Left ventricle myocardium inferior (tissue), 1 donor: ENCODE data around the gene ARL4A. TPM values are rescaled to one million over a fixed set of nuclear protein-coding genes. Genes with fewer than 3 reads are reported as not detected.
"Not testable (repeated sequence)": the region's sequence is repeated elsewhere in the genome, so short reads cannot be mapped to it uniquely, and the experiment has no call there.

ENCODE experiments used
- DNase-seq: peaks from one replicate; pipeline ENCODE4 v3.0.0-alpha.2; 2020
- H3K27ac ChIP-seq: fragments of 200-600 bp; replicated peaks from 2 replicates; pipeline ENCODE4 v1.8.0; 2021
- H3K27me3 ChIP-seq: fragments of 200-600 bp; 2 replicates; pipeline ENCODE4 v1.8.0; 2021; ENCODE audit warnings: low read depth
- H3K36me3 ChIP-seq: fragments of 200-600 bp; 2 replicates; pipeline ENCODE4 v1.8.0; 2021
- H3K4me1 ChIP-seq: fragments of 200-600 bp; 2 replicates; pipeline ENCODE4 v1.8.0; 2021
- H3K4me3 ChIP-seq: fragments of 200-600 bp; 2 replicates; pipeline ENCODE4 v1.8.0; 2021; ENCODE audit warnings: mild to moderate bottlenecking, moderate library complexity
- H3K9me3 ChIP-seq: fragments of 200-600 bp; replicated peaks from 2 replicates; pipeline ENCODE4 v1.8.0; 2021
- intact Hi-C: fragments of 100-400 bp; cut with micrococcal nuclease; formaldehyde crosslinking; loops from one replicate; pipeline ENCODE4 v1.11.0; 2022
- total RNA-seq: library from RNA; stranded (reverse); fragmentation: NEBNext Ultra II Directional; extraction: Animal tissue kit (Norgen Biotek cat#: 25700); gene quantifications from one replicate; pipeline ENCODE4 v1.2.1, GENCODE V29; 2021
- TF ChIP-seq, protein P1 (sequence below): fragments of 200-600 bp; IDR thresholded peaks from 2 replicates; pipeline ENCODE4 v1.8.0; 2021; ENCODE audit warnings: antibody characterized with exemption, mild to moderate bottlenecking, borderline replicate concordance
- donor health status: DM: no; HTN: yes; CAD: no; lungs with severe emphysema.

ARL4A gene
- total RNA-seq, 1 donor from 2014 or later, result 11.5 TPM

DNA sequence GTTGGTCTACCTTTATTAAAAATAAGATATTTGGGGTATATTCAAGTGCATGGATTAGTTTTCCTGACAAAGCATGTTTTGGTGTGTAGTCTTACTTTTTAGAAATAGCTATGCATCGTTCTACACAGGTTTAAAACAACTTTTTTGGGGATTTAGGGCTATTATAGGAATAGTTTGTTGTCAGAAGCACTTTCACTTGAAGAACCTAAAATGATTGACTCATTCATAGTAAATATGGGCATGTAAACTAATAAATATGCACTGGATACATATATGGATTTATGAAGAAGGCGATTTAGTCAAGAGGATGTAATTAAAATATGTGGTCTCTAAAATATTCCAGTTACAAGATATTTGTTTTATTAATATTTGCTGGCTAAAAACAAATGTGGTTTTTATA is 2.0 kb downstream of the ARL4A start:
- no peak for DNase-seq
- no peaks in the 10 kb centered on the region for H3K9me3 ChIP-seq
- H3K27ac ChIP-seq, result no peak overlapping the region
- peak overlapping the region; percentile 89 for H3K4me3 ChIP-seq
- no peaks in the 10 kb centered on the region for H3K36me3 ChIP-seq
- peaks cover 42% of the 10 kb centered on the region for H3K4me1 ChIP-seq
- H3K27me3 ChIP-seq, result no peaks in the 10 kb centered on the region
- TF ChIP-seq, protein P1, sequence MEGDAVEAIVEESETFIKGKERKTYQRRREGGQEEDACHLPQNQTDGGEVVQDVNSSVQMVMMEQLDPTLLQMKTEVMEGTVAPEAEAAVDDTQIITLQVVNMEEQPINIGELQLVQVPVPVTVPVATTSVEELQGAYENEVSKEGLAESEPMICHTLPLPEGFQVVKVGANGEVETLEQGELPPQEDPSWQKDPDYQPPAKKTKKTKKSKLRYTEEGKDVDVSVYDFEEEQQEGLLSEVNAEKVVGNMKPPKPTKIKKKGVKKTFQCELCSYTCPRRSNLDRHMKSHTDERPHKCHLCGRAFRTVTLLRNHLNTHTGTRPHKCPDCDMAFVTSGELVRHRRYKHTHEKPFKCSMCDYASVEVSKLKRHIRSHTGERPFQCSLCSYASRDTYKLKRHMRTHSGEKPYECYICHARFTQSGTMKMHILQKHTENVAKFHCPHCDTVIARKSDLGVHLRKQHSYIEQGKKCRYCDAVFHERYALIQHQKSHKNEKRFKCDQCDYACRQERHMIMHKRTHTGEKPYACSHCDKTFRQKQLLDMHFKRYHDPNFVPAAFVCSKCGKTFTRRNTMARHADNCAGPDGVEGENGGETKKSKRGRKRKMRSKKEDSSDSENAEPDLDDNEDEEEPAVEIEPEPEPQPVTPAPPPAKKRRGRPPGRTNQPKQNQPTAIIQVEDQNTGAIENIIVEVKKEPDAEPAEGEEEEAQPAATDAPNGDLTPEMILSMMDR, result no peak
- intact Hi-C loops, result loop anchor here (5.0 kb wide), 1 partner anchor 488 kb away; no protein-coding TSS in a partner anchor

DNA sequence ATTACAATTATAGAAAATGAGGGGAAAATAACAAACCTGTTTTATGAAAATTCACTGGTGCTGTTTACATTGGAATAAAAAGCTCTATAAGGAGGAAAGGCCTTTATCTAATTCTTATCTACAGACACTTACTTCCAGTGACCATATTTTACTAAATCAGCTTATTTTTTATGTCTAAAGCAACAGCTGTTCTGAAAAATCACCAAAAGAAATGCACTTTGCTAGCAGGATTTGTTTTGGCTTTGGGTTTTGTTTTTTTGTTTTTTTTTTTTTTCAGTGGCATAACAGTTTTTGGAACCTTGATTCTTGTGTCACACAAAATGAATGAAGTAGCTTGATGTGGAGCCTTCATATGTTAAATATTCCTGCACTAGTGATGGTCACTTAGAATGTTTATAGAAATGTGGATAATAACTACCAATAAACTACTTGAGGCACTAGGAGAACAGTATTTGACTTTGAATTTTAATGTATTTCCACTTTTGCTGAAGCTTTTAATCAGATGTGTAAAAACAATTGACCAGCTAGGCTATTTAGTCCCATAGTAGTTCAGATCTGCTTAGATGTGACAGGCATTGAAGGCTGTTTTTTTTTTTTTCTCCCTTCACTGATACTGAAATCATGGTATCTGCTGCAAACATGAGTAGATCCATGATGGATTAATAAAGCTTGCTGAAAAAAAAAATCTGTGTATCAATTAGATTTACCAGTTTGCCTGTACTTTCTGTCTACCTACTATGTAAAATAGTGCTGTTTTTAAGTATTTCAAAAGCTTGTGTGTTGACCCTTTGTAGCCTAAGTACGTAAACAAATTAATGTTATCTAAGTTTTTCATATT is 2.8 kb downstream of the ARL4A start:
- no peaks in the 10 kb centered on the region for H3K27me3 ChIP-seq
- no peaks in the 10 kb centered on the region for H3K9me3 ChIP-seq
- intact Hi-C loops, result loop anchor here (5.0 kb wide), 1 partner anchor 82 kb away; no protein-coding TSS in a partner anchor
- H3K36me3 ChIP-seq, result no peaks in the 10 kb centered on the region
- no peak for DNase-seq
- H3K4me1 ChIP-seq, result peaks cover 44% of the 10 kb centered on the region
- TF ChIP-seq, protein P1, result no peak
- peak overlapping the region; percentile 89 for H3K4me3 ChIP-seq
- H3K27ac ChIP-seq, result no peak overlapping the region

DNA sequence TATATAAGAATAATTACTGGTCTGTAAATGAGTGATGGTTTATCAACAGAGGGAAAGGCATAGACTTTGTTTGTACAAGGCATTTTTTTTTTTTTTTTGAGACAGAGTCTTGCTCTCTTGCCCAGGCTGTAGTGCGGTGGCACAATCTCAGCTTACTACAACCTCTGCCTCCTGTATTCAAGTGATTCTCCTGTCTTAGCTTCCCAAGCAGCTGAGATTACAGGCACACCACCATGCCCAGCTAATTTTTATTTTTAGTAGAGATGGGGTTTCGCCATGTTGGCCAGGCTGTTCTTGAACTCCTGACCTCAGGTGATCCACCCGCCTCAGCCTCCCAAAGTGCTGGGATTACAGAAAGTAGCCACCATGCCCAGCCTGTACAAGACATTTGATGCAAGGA is 4.0 kb downstream of the ARL4A start:
- not testable (repeated sequence) for H3K4me3 ChIP-seq, H3K36me3 ChIP-seq, DNase-seq, H3K27ac ChIP-seq, H3K27me3 ChIP-seq, H3K9me3 ChIP-seq
- intact Hi-C loops, result loop anchor here (5.0 kb wide), 1 partner anchor 81 kb away; no protein-coding TSS in a partner anchor
- peaks cover 48% of the 10 kb centered on the region for H3K4me1 ChIP-seq

DNA sequence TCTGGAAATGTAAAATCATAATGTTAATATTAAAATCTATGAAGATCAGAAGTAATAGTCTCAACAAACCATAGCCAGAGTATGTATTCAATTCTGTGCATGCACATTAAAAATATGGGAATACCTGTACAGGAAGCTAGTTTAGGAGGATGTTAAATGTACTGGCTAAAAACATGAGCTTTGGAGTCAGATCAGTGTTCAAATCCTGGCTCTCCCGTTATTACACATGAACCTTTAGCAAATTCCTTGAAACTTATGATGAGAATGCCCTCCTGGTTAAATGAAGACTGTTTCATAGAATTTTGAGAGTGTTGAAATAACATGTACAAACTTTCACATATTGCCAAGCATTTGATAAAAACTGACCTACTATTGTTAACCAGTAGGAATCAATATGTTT is 4.6 kb downstream of the ARL4A start:
- Histone ChIP-seq H3K27me3 (no peaks in the 10 kb centered on the region), H3K36me3 (no peaks in the 10 kb centered on the region), H3K9me3 (no peaks in the 10 kb centered on the region), H3K4me1 (peaks cover 44% of the 10 kb centered on the region), H3K27ac (no peak overlapping the region), H3K4me3 (no peak overlapping the region)
- intact Hi-C loops, result loop anchor here (5.0 kb wide), 1 partner anchor 80 kb away; no protein-coding TSS in a partner anchor
- no peak for DNase-seq
- TF ChIP-seq, protein P1, result no peak

DNA sequence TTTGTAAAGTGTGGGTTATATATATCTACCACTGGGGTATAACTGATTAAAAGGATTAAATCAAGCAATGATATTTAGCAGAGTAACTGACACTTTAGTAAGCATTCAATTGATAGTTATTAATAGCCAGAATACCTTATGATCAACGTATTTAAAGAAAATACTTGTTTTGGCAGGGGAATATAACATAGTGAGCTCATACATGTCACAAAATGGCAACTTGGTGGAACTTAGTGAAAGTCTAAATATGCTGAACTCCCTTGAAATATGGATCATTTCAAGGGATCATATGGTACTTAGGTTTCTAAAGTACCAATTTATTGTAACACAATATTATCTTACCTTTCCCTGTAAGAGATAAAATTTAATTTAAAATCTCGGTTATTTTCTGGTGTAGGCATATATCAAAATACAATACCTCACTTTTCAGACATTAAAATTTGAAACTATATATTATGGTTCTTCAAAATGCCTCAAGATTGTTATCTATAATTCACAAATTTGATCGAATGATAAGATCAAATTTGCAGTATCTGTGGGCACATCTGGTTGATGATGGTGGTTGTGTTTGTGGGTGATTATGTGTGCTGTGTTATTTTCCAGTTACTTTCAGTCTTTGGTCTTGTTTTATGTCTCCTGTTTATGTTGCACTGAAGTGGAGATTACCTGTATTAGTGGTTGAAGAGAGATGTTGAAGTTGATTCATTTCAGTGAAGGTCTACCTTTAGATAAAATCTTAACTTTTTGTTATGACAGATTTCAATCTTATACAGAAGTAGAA is 5.2 kb downstream of the ARL4A start:
- intact Hi-C loops, result loop anchor here (5.0 kb wide), 1 partner anchor 80 kb away; no protein-coding TSS in a partner anchor

More for the DNA sequence above, 5.2 kb downstream of the ARL4A start:
- no peak overlapping the region for H3K4me3 ChIP-seq
- H3K27me3 ChIP-seq, result no peaks in the 10 kb centered on the region
- peaks cover 40% of the 10 kb centered on the region for H3K4me1 ChIP-seq
- no peaks in the 10 kb centered on the region for H3K9me3 ChIP-seq
- H3K36me3 ChIP-seq, result no peaks in the 10 kb centered on the region
- DNase-seq, result no peak
- TF ChIP-seq, protein P1, result no peak
- H3K27ac ChIP-seq, result no peak overlapping the region
